Measurements from ENCODE around the gene MYO9B.

DNA sequence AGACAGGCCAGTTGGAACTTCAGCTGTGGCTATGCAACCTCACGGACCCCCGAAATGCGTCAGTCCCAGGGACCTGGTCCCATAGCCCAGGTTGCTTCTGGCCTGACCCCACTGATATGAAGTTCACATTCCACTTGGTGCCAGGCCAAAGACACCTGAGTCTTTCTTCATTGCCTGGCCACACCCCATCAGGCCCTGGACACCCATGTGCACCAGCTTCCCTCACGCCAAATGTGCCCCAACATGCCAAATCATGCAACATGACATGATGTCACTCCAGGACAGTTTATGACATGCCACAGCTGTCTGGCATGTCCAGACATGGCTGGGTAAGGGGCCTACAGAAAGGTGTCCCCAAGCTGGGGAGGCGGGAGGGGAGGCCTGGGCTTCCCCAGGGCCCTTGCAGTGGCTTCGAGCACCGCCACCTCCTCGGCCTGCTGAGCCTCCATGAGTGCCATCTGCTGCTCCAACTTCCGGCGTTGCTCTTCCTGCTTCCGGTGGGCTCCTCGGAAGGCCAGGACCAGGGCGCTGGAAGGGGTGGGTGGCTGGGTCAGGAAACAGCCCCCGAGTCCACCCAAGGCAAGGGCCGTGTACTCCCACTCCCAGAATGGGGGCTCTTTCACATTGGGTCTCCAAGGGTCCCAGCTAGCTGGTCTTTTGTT lies 174.4 kb downstream of the MYO9B start:
- TF ChIP-seq, protein P1, sequence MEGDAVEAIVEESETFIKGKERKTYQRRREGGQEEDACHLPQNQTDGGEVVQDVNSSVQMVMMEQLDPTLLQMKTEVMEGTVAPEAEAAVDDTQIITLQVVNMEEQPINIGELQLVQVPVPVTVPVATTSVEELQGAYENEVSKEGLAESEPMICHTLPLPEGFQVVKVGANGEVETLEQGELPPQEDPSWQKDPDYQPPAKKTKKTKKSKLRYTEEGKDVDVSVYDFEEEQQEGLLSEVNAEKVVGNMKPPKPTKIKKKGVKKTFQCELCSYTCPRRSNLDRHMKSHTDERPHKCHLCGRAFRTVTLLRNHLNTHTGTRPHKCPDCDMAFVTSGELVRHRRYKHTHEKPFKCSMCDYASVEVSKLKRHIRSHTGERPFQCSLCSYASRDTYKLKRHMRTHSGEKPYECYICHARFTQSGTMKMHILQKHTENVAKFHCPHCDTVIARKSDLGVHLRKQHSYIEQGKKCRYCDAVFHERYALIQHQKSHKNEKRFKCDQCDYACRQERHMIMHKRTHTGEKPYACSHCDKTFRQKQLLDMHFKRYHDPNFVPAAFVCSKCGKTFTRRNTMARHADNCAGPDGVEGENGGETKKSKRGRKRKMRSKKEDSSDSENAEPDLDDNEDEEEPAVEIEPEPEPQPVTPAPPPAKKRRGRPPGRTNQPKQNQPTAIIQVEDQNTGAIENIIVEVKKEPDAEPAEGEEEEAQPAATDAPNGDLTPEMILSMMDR (conservative IDR thresholded peaks at IDR 0.05; ENCODE audit: low read length): no peak
- no peak for TF ChIP-seq EZH2phosphoT487 (IDR thresholded peaks at IDR 0.05; ENCODE audit: borderline replicate concordance)
